ENCODE results near the gene RUBCN. TPM values are rescaled to one million over a fixed set of nuclear protein-coding genes. Genes with fewer than 3 reads are reported as not detected.
A peak's percentile ranks its signal among the peaks of the same experiment; 100 is the strongest.

RUBCN gene
- total and polyA plus RNA-seq, 10 of the 15 experiments (the other 5 are each of a cell fraction or from before 2014, with no cell fraction given): 15.5 to 79.9 (median 40.4) TPM

GRCh38 chr3:197736491-197737318 is at the start of gene RUBCN (continued):
- no peak for TF ChIP-seq PRDM15 (CRISPR knock-in tag; IDR thresholded peaks at IDR 0.05)
- TF ChIP-seq MYB (IDR thresholded peaks at IDR 0.05; ENCODE audit: borderline replicate concordance, low read depth, low read length): no peak
- TF ChIP-seq EP300 (IDR thresholded peaks at IDR 0.05; ENCODE audit: borderline replicate concordance in 1 of 2, control insufficient read depth in 1 of 2, low read depth in 2 of 2, low read length in 2 of 2): no peak; a peak in 1 of 4 replicates
- peak; percentile 77 for TF ChIP-seq SP1 (IDR thresholded peaks at IDR 0.05; ENCODE audit: low read depth, low read length)
- 0 out of 2 replicates have a peak, but pooled peaks have one; percentile 17 for TF ChIP-seq STAT1 (conservative IDR thresholded peaks at IDR 0.05)
- TF ChIP-seq, protein P1, sequence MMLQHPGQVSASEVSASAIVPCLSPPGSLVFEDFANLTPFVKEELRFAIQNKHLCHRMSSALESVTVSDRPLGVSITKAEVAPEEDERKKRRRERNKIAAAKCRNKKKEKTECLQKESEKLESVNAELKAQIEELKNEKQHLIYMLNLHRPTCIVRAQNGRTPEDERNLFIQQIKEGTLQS (IDR thresholded peaks at IDR 0.05; ENCODE audit: borderline replicate concordance, extremely low read depth, low read depth, low read length): no peak
- no peak for TF ChIP-seq CBX3 (IDR thresholded peaks at IDR 0.05; ENCODE audit: borderline replicate concordance, low read depth)
- TF ChIP-seq, protein P2, sequence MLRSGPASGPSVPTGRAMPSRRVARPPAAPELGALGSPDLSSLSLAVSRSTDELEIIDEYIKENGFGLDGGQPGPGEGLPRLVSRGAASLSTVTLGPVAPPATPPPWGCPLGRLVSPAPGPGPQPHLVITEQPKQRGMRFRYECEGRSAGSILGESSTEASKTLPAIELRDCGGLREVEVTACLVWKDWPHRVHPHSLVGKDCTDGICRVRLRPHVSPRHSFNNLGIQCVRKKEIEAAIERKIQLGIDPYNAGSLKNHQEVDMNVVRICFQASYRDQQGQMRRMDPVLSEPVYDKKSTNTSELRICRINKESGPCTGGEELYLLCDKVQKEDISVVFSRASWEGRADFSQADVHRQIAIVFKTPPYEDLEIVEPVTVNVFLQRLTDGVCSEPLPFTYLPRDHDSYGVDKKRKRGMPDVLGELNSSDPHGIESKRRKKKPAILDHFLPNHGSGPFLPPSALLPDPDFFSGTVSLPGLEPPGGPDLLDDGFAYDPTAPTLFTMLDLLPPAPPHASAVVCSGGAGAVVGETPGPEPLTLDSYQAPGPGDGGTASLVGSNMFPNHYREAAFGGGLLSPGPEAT (IDR thresholded peaks at IDR 0.05; ENCODE audit: low read depth): peak; percentile 36; the same call in 1 of the 2 replicates
- no peak for TF ChIP-seq CBFB (IDR thresholded peaks at IDR 0.05; ENCODE audit: low read depth)
- TF ChIP-seq SREBF1 (IDR thresholded peaks at IDR 0.05; ENCODE audit: low read length): peak; percentile 21; the same call in 1 of the 2 replicates
- no peak for TF ChIP-seq MEF2B (IDR thresholded peaks at IDR 0.05; ENCODE audit: partially characterized antibody, poor library complexity, severe bottlenecking)
- TF ChIP-seq, protein P3, sequence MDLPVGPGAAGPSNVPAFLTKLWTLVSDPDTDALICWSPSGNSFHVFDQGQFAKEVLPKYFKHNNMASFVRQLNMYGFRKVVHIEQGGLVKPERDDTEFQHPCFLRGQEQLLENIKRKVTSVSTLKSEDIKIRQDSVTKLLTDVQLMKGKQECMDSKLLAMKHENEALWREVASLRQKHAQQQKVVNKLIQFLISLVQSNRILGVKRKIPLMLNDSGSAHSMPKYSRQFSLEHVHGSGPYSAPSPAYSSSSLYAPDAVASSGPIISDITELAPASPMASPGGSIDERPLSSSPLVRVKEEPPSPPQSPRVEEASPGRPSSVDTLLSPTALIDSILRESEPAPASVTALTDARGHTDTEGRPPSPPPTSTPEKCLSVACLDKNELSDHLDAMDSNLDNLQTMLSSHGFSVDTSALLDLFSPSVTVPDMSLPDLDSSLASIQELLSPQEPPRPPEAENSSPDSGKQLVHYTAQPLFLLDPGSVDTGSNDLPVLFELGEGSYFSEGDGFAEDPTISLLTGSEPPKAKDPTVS (IDR thresholded peaks at IDR 0.05; ENCODE audit: low read depth, low read length): no peak
- TF ChIP-seq ZNF217 (IDR thresholded peaks at IDR 0.05): no peak
- TF ChIP-seq, protein P4, sequence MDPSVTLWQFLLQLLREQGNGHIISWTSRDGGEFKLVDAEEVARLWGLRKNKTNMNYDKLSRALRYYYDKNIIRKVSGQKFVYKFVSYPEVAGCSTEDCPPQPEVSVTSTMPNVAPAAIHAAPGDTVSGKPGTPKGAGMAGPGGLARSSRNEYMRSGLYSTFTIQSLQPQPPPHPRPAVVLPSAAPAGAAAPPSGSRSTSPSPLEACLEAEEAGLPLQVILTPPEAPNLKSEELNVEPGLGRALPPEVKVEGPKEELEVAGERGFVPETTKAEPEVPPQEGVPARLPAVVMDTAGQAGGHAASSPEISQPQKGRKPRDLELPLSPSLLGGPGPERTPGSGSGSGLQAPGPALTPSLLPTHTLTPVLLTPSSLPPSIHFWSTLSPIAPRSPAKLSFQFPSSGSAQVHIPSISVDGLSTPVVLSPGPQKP (IDR thresholded peaks at IDR 0.05; ENCODE audit: low read depth, low read length): peak; percentile 87
- no peak for TF ChIP-seq CTCF (IDR thresholded peaks at IDR 0.05 in 2 of 3, conservative IDR thresholded peaks at IDR 0.05 in 1 of 3; ENCODE audit: control insufficient read depth in 2 of 3, extremely low read depth in 1 of 3, insufficient read depth in 1 of 3, low read depth in 3 of 3, low read length in 3 of 3)

Measured in GM12878 (cell line).